OCI-LY3 (cell line): ENCODE data around the gene SAA2.

ENCODE experiments used
- EZH2phosphoT487 ChIP-seq: fragments of 200-600 bp; shearing (Covaris generic); IDR thresholded peaks from 2 replicates; pipeline ENCODE4 v1.6.1; 2018; ENCODE audit warnings: antibody characterized with exemption, mixed run types, low read depth
- TF ChIP-seq, protein P1 (sequence below): fragments of 200-600, 300-600 bp; sonication (generic); IDR thresholded peaks from 2 replicates; pipeline ENCODE4 v1.5.1; 2014; ENCODE audit warnings: antibody characterized with exemption, low read length, low read depth

DNA sequence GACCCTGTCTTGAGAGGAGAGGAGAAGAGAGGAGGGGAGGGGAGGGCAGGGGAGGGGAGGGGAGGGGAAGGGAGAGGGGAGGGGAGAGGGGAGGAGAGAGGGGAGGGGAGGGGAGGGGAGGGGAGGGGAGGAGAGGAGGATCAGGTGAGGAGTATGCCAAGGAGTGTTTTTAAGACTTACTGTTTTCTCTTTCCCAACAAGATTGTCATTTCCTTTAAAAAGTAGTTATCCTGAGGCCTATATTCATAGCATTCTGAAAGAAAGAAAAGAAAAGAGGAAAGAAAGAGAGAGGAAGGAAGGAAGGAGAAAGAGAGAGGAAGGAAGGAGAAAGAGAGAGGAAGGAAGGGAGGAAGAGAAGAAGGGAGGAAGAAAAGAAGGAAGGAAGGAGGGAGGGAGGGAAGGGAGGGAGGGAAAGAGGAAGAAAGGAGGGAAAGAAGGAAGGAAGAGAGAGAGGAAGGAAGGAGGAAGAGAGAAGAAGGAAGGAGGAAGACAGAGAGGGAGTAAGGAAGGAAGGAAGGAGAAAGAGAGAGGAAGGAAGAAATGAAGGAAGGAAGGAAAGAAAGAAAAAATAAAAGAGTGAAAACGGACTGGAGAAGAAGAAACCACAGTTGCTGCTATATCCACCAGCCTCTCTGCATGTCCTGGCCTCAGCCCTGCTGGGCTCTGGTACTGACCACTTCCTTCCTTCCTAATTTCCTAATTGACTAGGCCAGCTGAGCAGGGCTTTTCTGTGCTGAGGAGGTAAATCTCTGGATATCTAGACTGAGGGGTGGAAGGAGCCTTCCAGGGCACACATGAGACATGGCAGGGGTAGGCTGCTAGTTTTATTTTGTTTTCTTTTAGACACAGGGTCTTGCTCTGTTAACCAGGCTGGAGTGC is 16.4 kb upstream of the SAA2 start:
- TF ChIP-seq, protein P1, sequence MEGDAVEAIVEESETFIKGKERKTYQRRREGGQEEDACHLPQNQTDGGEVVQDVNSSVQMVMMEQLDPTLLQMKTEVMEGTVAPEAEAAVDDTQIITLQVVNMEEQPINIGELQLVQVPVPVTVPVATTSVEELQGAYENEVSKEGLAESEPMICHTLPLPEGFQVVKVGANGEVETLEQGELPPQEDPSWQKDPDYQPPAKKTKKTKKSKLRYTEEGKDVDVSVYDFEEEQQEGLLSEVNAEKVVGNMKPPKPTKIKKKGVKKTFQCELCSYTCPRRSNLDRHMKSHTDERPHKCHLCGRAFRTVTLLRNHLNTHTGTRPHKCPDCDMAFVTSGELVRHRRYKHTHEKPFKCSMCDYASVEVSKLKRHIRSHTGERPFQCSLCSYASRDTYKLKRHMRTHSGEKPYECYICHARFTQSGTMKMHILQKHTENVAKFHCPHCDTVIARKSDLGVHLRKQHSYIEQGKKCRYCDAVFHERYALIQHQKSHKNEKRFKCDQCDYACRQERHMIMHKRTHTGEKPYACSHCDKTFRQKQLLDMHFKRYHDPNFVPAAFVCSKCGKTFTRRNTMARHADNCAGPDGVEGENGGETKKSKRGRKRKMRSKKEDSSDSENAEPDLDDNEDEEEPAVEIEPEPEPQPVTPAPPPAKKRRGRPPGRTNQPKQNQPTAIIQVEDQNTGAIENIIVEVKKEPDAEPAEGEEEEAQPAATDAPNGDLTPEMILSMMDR, result no peak
- TF ChIP-seq EZH2phosphoT487, result no peak
